K562 (cell line): ENCODE data around the gene ELSPBP1. TPM values are rescaled to one million over a fixed set of nuclear protein-coding genes. Genes with fewer than 3 reads are reported as not detected.
A peak's percentile ranks its signal among the peaks of the same experiment; 100 is the strongest.
"Not testable (repeated sequence)": the region's sequence is repeated elsewhere in the genome, so short reads cannot be mapped to it uniquely, and the experiment has no call there.

ENCODE experiments used
- ATAC-seq: fragments of 200-7000 bp; cut with Tn5 transposase; 3 replicates; pipeline ENCODE4 v1.9.1; 2020; ENCODE audit warnings: moderate library complexity
- BruUV-seq: library from RNA; stranded (reverse); fragments of 400-500 nt; replicated peaks from 2 replicates; lab custom pipeline; 2021; lab: Mats Ljungman, UMichigan
- CTCF ChIA-PET: fragments of 300-600 bp; formaldehyde crosslinking; extraction: SDS; loops from one replicate; lab custom pipeline; 2021; ENCODE audit warnings: low intra/inter-chr PET ratio; lab: Yijun Ruan, JAX
- POLR2A ChIA-PET: fragments of 300-600, 350-650 bp; sonication (Branson Sonifier 250); formaldehyde crosslinking; extraction: SDS; loops from one replicate; lab custom pipeline; 2021; ENCODE audit warnings: antibody characterized with exemption, inconsistent platforms; lab: Yijun Ruan, JAX
- DNase-seq, 4 experiments: peaks; one replicate each; pipeline versions ENCODE4 v3.0.0 to v3.0.0-alpha.2; 2011 to 2018; ENCODE audit warnings: low spot score in 3 of 4, mixed read lengths in 3 of 4; ENCODE audit errors: extremely low read depth in 1 of 4
- FAIRE-seq: peaks from 2 replicates; lab custom pipeline; 2011; peaks lifted over from hg19 to GRCh38; lab: Jason Lieb, UNC
- H2AFZ ChIP-seq: 2 replicates; pipeline ENCODE4 v1.6.0; 2011; ENCODE audit warnings: low read depth, low read length, control low read depth, inconsistent platforms
- H3K27ac ChIP-seq: fragments of 200-600 bp; 3 replicates; pipeline ENCODE4 v1.8.0; 2011; ENCODE audit warnings: low read depth, mild to moderate bottlenecking, control low read depth, inconsistent platforms, low read length, moderate library complexity, mixed read lengths; ENCODE audit errors: extremely low read depth
- H3K27me3 ChIP-seq, 2 experiments: fragments of 300-600 bp in 1 of 2; 2 replicates in 1 of 2; 3 replicates in 1 of 2; pipeline versions ENCODE4 v1.6.0 to v1.8.0; 2011; ENCODE audit warnings: inconsistent platforms in 2 of 2, low read length in 2 of 2, mild to moderate bottlenecking in 1 of 2, mixed read lengths in 1 of 2, moderate library complexity in 1 of 2; ENCODE audit not compliant: control insufficient read depth in 2 of 2, insufficient read depth in 2 of 2
- H3K36me3 ChIP-seq: fragments of 300-600 bp; 3 replicates; pipeline ENCODE4 v1.8.0; 2011; ENCODE audit warnings: mild to moderate bottlenecking, low read length, inconsistent platforms; ENCODE audit not compliant: control insufficient read depth, insufficient read depth
- H3K4me1 ChIP-seq, 2 experiments: fragments of 200-600 bp in 1 of 2; replicated peaks in 1 of 2; 2 replicates in 1 of 2; 3 replicates in 1 of 2; pipeline versions ENCODE4 v1.5.1 to v1.8.0; 2011; ENCODE audit warnings: inconsistent platforms in 2 of 2, low read length in 2 of 2, mild to moderate bottlenecking in 1 of 2, mixed read lengths in 1 of 2, moderate library complexity in 1 of 2; ENCODE audit not compliant: control insufficient read depth in 2 of 2, insufficient read depth in 2 of 2
- H3K4me2 ChIP-seq: 2 replicates; pipeline ENCODE4 v1.6.1; 2011; ENCODE audit warnings: low read length, control low read depth, inconsistent platforms, mixed read lengths; ENCODE audit not compliant: insufficient read depth
- H3K4me3 ChIP-seq: fragments of 200-600 bp; sonication (generic), shearing (Covaris generic); 2 replicates; pipeline ENCODE4 v1.5.1; 2016; ENCODE audit warnings: control low read depth, inconsistent platforms
- H3K79me2 ChIP-seq: fragments of 200-600 bp; 3 replicates; pipeline ENCODE4 v1.8.0; 2011; ENCODE audit warnings: low read length, inconsistent platforms; ENCODE audit not compliant: control insufficient read depth, insufficient read depth
- H3K9ac ChIP-seq, 2 experiments: 2 replicates each; pipeline versions ENCODE4 v1.6.0 to v1.6.1; 2011; ENCODE audit warnings: low read depth in 2 of 2, low read length in 2 of 2, control low read depth in 1 of 2, inconsistent platforms in 1 of 2, mild to moderate bottlenecking in 1 of 2, mixed read lengths in 1 of 2; ENCODE audit not compliant: insufficient read depth in 1 of 2
- H3K9me1 ChIP-seq: one replicate; pipeline ENCODE4 v1.6.0; 2011; ENCODE audit warnings: inconsistent platforms, mild to moderate bottlenecking, low read length, moderate library complexity; ENCODE audit not compliant: control insufficient read depth, insufficient read depth
- H3K9me3 ChIP-seq: replicated peaks from 2 replicates; pipeline ENCODE4 v1.5.1; 2011; ENCODE audit warnings: low read depth, low read length, inconsistent platforms; ENCODE audit not compliant: control insufficient read depth, insufficient read depth
- H4K20me1 ChIP-seq: replicated peaks from 2 replicates; pipeline ENCODE4 v1.6.1; 2011; ENCODE audit warnings: low read length, inconsistent platforms, mixed read lengths; ENCODE audit not compliant: control insufficient read depth, insufficient read depth
- HCFC1 ChIP-seq: IDR thresholded peaks from 2 replicates; pipeline ENCODE4 v1.6.1; 2012; ENCODE audit warnings: low read depth, low read length, improper control_type of control experiment
- MAFF ChIP-seq: IDR thresholded peaks from 2 replicates; pipeline ENCODE4 v1.6.1; 2012; ENCODE audit warnings: low read length, improper control_type of control experiment
- RFX7 ChIP-seq: fragments of 250-450 bp; sonication (Bioruptor Pico); IDR thresholded peaks from 2 replicates; pipeline ENCODE4 v1.5.1; 2021; ENCODE audit warnings: mild to moderate bottlenecking
- ZNF134 ChIP-seq: fragments of 250-450 bp; sonication (Bioruptor Pico); conservative IDR thresholded peaks from 2 replicates; pipeline ENCODE4 v1.4.0; 2020
- ZNF146 ChIP-seq: IDR thresholded peaks from one replicate; pipeline ENCODE4 v1.6.1; 2018; ENCODE audit warnings: missing compliant biosample characterization; ENCODE audit not compliant: unreplicated experiment
- WGBS: fragments of 100-300 bp; shearing (Covaris generic); methylation state at CpG from one replicate; pipeline ENCODE4 v1.1.6; 2016; ENCODE audit warnings: low coverage, mixed read lengths; ENCODE audit not compliant: insufficient coverage; ENCODE audit errors: missing lambda C conversion rate; 5-methylcytosine and 5-hydroxymethylcytosine counted together
- in situ Hi-C: fragments of 300-500 bp; cut with MboI; formaldehyde crosslinking; loops from 4 replicates; pipeline ENCODE4 v1.15.0; 2018; ENCODE audit warnings: inconsistent platforms, mixed read lengths
- intact Hi-C: fragments of 100-400 bp; cut with micrococcal nuclease; formaldehyde crosslinking; loops from 2 replicates; pipeline ENCODE4 v1.14.2; 2022
- polyA plus RNA-seq, 8 experiments: library from polyadenylated mRNA; depleted of rRNA in 4 of 8; stranded (reverse) in 5 of 8; unstranded in 3 of 8; fragments of >200 nt; fragmentation: Nextera tagmentation in 2 of 8; fragmentation: Illumina TruSeq in 1 of 8; extraction: Ambion mirVana in 2 of 8; extraction: Trizol in 1 of 8; gene quantifications; 2 replicates each; pipeline versions ENCODE4 v1.2.1 to v1.2.3, GENCODE V29; 2011 to 2014; ENCODE audit warnings: inconsistent platforms in 1 of 8, missing spikeins in 1 of 8
- total RNA-seq, 7 experiments: library from RNA; depleted of rRNA in 6 of 7; stranded (reverse); fragments of >200 nt in 6 of 7; fragmentation: Illumina TruSeq in 2 of 7; extraction: Trizol in 2 of 7; gene quantifications; 2 replicates each; pipeline versions ENCODE4 v1.2.1 to v1.2.3, GENCODE V29; 2011 to 2021; ENCODE audit warnings: low replicate concordance in 1 of 7
- TF ChIP-seq, protein P1 (sequence below): sonication (generic); formaldehyde crosslinking; IDR thresholded peaks from 2 replicates; pipeline ENCODE4 v1.5.0; 2020; ENCODE audit warnings: missing genetic modification reagents

ELSPBP1 gene
- total and polyA plus RNA-seq, 9 of the 15 experiments (the other 6 are each of a cell fraction or from before 2014, with no cell fraction given) = not detected

DNA sequence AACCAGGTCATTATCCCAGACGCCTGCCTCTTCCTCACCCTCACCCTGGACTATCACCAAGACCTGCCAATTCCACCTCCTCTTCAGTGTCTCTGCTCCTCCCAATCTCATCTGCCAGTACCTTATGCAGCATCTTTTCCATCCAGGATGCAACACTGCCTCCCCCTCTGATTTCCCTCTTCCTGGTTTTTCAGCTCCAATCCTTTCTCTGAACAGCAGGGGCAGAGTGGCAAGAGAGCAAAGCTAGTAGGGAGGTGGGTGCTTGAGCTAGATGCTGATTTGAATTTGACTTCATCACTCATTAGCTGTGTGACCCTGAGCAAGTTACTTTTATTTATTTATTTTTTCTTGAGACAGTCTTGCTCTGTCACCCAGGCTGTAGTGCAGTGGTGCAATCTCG, 75.0 kb downstream of the ELSPBP1 start:
- peaks cover 4 to 36% of the 10 kb centered on the region in 2 experiments; a peak in 3 of 5 replicates for H3K27me3 ChIP-seq
- intact Hi-C loops (no loop called here), in situ Hi-C loops (no loop called here)
- H3K4me3 ChIP-seq = no peak overlapping the region
- TF ChIP-seq HCFC1 = no peak
- TF ChIP-seq, protein P1, sequence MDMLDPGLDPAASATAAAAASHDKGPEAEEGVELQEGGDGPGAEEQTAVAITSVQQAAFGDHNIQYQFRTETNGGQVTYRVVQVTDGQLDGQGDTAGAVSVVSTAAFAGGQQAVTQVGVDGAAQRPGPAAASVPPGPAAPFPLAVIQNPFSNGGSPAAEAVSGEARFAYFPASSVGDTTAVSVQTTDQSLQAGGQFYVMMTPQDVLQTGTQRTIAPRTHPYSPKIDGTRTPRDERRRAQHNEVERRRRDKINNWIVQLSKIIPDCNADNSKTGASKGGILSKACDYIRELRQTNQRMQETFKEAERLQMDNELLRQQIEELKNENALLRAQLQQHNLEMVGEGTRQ = no peak
- TF ChIP-seq RFX7 (CRISPR knock-in tag) = no peak
- TF ChIP-seq MAFF = no peak
- FAIRE-seq = no peak
- no peaks in the 10 kb centered on the region for H3K4me1 ChIP-seq
- H4K20me1 ChIP-seq = no peaks in the 10 kb centered on the region; the same call in 1 of the 2 replicates
- H3K79me2 ChIP-seq = no peaks in the 10 kb centered on the region
- DNase-seq = no peak
- ATAC-seq = no peak
- POLR2A ChIA-PET = no interaction called here
- H3K9me1 ChIP-seq = no peaks in the 10 kb centered on the region
- H3K36me3 ChIP-seq = no peaks in the 10 kb centered on the region
- H3K9ac ChIP-seq = no peak overlapping the region
- no TSS peak for BruUV-seq
- no peak overlapping the region for H2AFZ ChIP-seq
- CTCF ChIA-PET = no interaction called here
- 10% methylated on average over 2 of the region's 2 CpGs for WGBS
- no peak overlapping the region for H3K27ac ChIP-seq
- no peak overlapping the region for H3K4me2 ChIP-seq
- no peaks in the 10 kb centered on the region for H3K9me3 ChIP-seq

DNA sequence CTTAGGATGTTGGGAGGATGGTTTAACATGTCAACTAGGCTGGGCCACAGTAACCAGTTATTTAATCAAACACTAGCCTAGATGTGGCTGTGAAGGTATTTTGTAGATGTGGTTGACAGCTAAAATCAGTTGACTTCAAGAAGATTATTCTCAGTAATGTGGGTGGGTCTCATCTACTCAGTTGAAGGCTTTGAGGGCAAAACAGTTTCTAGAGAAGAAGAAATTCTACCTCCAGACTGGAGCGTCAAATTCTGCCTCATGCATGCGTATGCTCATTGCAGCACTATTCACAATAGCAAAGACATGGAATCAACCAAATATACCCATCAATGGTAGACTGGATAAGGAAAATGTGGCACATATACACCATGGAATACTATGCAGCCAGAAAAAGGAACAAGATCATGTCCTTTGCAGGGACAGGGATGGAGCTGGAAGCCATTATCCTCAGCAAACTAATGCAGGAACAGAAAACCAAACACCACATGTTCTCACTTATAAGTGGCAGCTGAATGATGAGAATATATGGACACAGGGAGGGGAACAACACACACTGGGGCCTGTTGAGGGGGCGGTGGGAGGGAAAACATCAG, 75.8 kb downstream of the ELSPBP1 start:
- TF ChIP-seq ZNF146 (CRISPR knock-in tag) = peak; percentile 43
- TF ChIP-seq ZNF134 (CRISPR knock-in tag) = peak; percentile 61; the same call in 1 of the 2 replicates
- TF ChIP-seq, all 486 proteins: peak for 2; not testable (repeated sequence) for 484
- H3K79me2 ChIP-seq, H3K4me2 ChIP-seq, CTCF ChIA-PET, H3K4me3 ChIP-seq, H3K9me1 ChIP-seq, intact Hi-C loops, in situ Hi-C loops, ATAC-seq, H3K4me1 ChIP-seq, H2AFZ ChIP-seq, BruUV-seq, H3K9ac ChIP-seq, H3K36me3 ChIP-seq, DNase-seq, H4K20me1 ChIP-seq, POLR2A ChIA-PET, FAIRE-seq, H3K27ac ChIP-seq, H3K9me3 ChIP-seq: not testable (repeated sequence)
- WGBS = 0% methylated on average over 3 of the region's 3 CpGs
- H3K27me3 ChIP-seq = peaks cover 4 to 40% of the 10 kb centered on the region in 2 experiments; a peak in 4 of 5 replicates

Other genes with a start within 250 kb of the ELSPBP1 start
Only the 7 nearest of the 11 such genes appear.
- not detected in 2 replicates for gene CRX, start 172.7 kb upstream of the ELSPBP1 start, total RNA-seq (2014; rRNA removed)
- gene CRX, start 172.7 kb upstream of the ELSPBP1 start, total RNA-seq (2014; rRNA removed; fragmentation: Illumina TruSeq; extraction: Trizol) = not detected in 2 replicates
- gene CRX, start 172.7 kb upstream of the ELSPBP1 start, total RNA-seq (2015; rRNA removed; fragmentation: Illumina TruSeq; extraction: Trizol) = not detected in 2 replicates
- not detected in 2 replicates for gene CRX, start 172.7 kb upstream of the ELSPBP1 start, total RNA-seq (2021)
- not detected in 2 replicates for gene CRX, start 172.7 kb upstream of the ELSPBP1 start, polyA plus RNA-seq (2011; rRNA removed)
- not detected in 2 replicates for gene CRX, start 172.7 kb upstream of the ELSPBP1 start, polyA plus RNA-seq (2014; fragmentation: Illumina TruSeq; extraction: Trizol)
- under 1 TPM in 1 of 2 experiments, not detected in 1; 0.01 TPM for gene CRX, start 172.7 kb upstream of the ELSPBP1 start, polyA plus RNA-seq (2014; fragmentation: Nextera tagmentation; extraction: Ambion mirVana)
- gene CRX, start 172.7 kb upstream of the ELSPBP1 start, polyA plus RNA-seq (2014; rRNA removed) = not detected in 2 replicates
- gene TPRX2, start 135.4 kb upstream of the ELSPBP1 start, total RNA-seq (2014; rRNA removed) = not detected in 2 replicates
- gene TPRX2, start 135.4 kb upstream of the ELSPBP1 start, total RNA-seq (2014; rRNA removed; fragmentation: Illumina TruSeq; extraction: Trizol) = not detected in 2 replicates
- not detected in 2 replicates for gene TPRX2, start 135.4 kb upstream of the ELSPBP1 start, total RNA-seq (2015; rRNA removed; fragmentation: Illumina TruSeq; extraction: Trizol)
- gene TPRX2, start 135.4 kb upstream of the ELSPBP1 start, total RNA-seq (2021) = not detected in 2 replicates
- not detected in 2 replicates for gene TPRX2, start 135.4 kb upstream of the ELSPBP1 start, polyA plus RNA-seq (2011; rRNA removed)
- not detected in 2 replicates for gene TPRX2, start 135.4 kb upstream of the ELSPBP1 start, polyA plus RNA-seq (2014; fragmentation: Illumina TruSeq; extraction: Trizol)
- not detected for gene TPRX2, start 135.4 kb upstream of the ELSPBP1 start, polyA plus RNA-seq (2014; fragmentation: Nextera tagmentation; extraction: Ambion mirVana)
- not detected in 2 replicates for gene TPRX2, start 135.4 kb upstream of the ELSPBP1 start, polyA plus RNA-seq (2014; rRNA removed)
- gene SULT2A1, start 108.3 kb upstream of the ELSPBP1 start, total RNA-seq (2014; rRNA removed) = not detected in 2 replicates
- gene SULT2A1, start 108.3 kb upstream of the ELSPBP1 start, total RNA-seq (2014; rRNA removed; fragmentation: Illumina TruSeq; extraction: Trizol) = not detected in 2 replicates
- gene SULT2A1, start 108.3 kb upstream of the ELSPBP1 start, total RNA-seq (2015; rRNA removed; fragmentation: Illumina TruSeq; extraction: Trizol) = 0.11 and 0.25 TPM in 2 replicates
- gene SULT2A1, start 108.3 kb upstream of the ELSPBP1 start, total RNA-seq (2021) = 0.16 and 0.18 TPM in 2 replicates
- 0.03 and 0.04 TPM in 2 replicates for gene SULT2A1, start 108.3 kb upstream of the ELSPBP1 start, polyA plus RNA-seq (2011; rRNA removed)
- gene SULT2A1, start 108.3 kb upstream of the ELSPBP1 start, polyA plus RNA-seq (2014; fragmentation: Illumina TruSeq; extraction: Trizol) = 0.07 TPM in 1 of 2 replicates, not detected in the other
- gene SULT2A1, start 108.3 kb upstream of the ELSPBP1 start, polyA plus RNA-seq (2014; fragmentation: Nextera tagmentation; extraction: Ambion mirVana) = under 1 TPM in 1 of 2 experiments, not detected in 1; 0.07 TPM
- not detected in 2 replicates for gene SULT2A1, start 108.3 kb upstream of the ELSPBP1 start, polyA plus RNA-seq (2014; rRNA removed)
- gene BSPH1, start 2.5 kb upstream of the ELSPBP1 start, total RNA-seq (2014; rRNA removed) = not detected in 2 replicates
- gene BSPH1, start 2.5 kb upstream of the ELSPBP1 start, total RNA-seq (2014; rRNA removed; fragmentation: Illumina TruSeq; extraction: Trizol) = not detected in 2 replicates
- gene BSPH1, start 2.5 kb upstream of the ELSPBP1 start, total RNA-seq (2015; rRNA removed; fragmentation: Illumina TruSeq; extraction: Trizol) = not detected in 2 replicates
- not detected in 2 replicates for gene BSPH1, start 2.5 kb upstream of the ELSPBP1 start, total RNA-seq (2021)
- not detected in 2 replicates for gene BSPH1, start 2.5 kb upstream of the ELSPBP1 start, polyA plus RNA-seq (2011; rRNA removed)
- gene BSPH1, start 2.5 kb upstream of the ELSPBP1 start, polyA plus RNA-seq (2014; fragmentation: Illumina TruSeq; extraction: Trizol) = not detected in 2 replicates
- gene BSPH1, start 2.5 kb upstream of the ELSPBP1 start, polyA plus RNA-seq (2014; fragmentation: Nextera tagmentation; extraction: Ambion mirVana) = not detected
- gene BSPH1, start 2.5 kb upstream of the ELSPBP1 start, polyA plus RNA-seq (2014; rRNA removed) = not detected in 2 replicates
- not detected in 2 replicates for gene CABP5, start 49.4 kb downstream of the ELSPBP1 start, total RNA-seq (2014; rRNA removed)
- not detected in 2 replicates for gene CABP5, start 49.4 kb downstream of the ELSPBP1 start, total RNA-seq (2014; rRNA removed; fragmentation: Illumina TruSeq; extraction: Trizol)
- not detected in 2 replicates for gene CABP5, start 49.4 kb downstream of the ELSPBP1 start, total RNA-seq (2015; rRNA removed; fragmentation: Illumina TruSeq; extraction: Trizol)
- not detected in 2 replicates for gene CABP5, start 49.4 kb downstream of the ELSPBP1 start, total RNA-seq (2021)
- gene CABP5, start 49.4 kb downstream of the ELSPBP1 start, polyA plus RNA-seq (2011; rRNA removed) = not detected in 2 replicates
- not detected in 2 replicates for gene CABP5, start 49.4 kb downstream of the ELSPBP1 start, polyA plus RNA-seq (2014; fragmentation: Illumina TruSeq; extraction: Trizol)
- not detected for gene CABP5, start 49.4 kb downstream of the ELSPBP1 start, polyA plus RNA-seq (2014; fragmentation: Nextera tagmentation; extraction: Ambion mirVana)
- gene CABP5, start 49.4 kb downstream of the ELSPBP1 start, polyA plus RNA-seq (2014; rRNA removed) = not detected in 2 replicates
- gene PLA2G4C, start 116.2 kb downstream of the ELSPBP1 start, total RNA-seq (2014; rRNA removed) = not detected in 2 replicates
- gene PLA2G4C, start 116.2 kb downstream of the ELSPBP1 start, total RNA-seq (2014; rRNA removed; fragmentation: Illumina TruSeq; extraction: Trizol) = not detected in 2 replicates
- gene PLA2G4C, start 116.2 kb downstream of the ELSPBP1 start, total RNA-seq (2015; rRNA removed; fragmentation: Illumina TruSeq; extraction: Trizol) = not detected in 2 replicates
- 0.35 and 0.38 TPM in 2 replicates for gene PLA2G4C, start 116.2 kb downstream of the ELSPBP1 start, total RNA-seq (2021)
- gene PLA2G4C, start 116.2 kb downstream of the ELSPBP1 start, polyA plus RNA-seq (2011; rRNA removed) = 0.07 and 0.35 TPM in 2 replicates
- 1.9 TPM in 1 of 2 replicates, not detected in the other for gene PLA2G4C, start 116.2 kb downstream of the ELSPBP1 start, polyA plus RNA-seq (2014; fragmentation: Illumina TruSeq; extraction: Trizol)
- gene PLA2G4C, start 116.2 kb downstream of the ELSPBP1 start, polyA plus RNA-seq (2014; fragmentation: Nextera tagmentation; extraction: Ambion mirVana) = not detected
- 0.27 TPM in 1 of 2 replicates, not detected in the other for gene PLA2G4C, start 116.2 kb downstream of the ELSPBP1 start, polyA plus RNA-seq (2014; rRNA removed)
- gene LIG1, start 175.7 kb downstream of the ELSPBP1 start, total RNA-seq (2014; rRNA removed) = 111 and 114 TPM in 2 replicates
- gene LIG1, start 175.7 kb downstream of the ELSPBP1 start, total RNA-seq (2014; rRNA removed; fragmentation: Illumina TruSeq; extraction: Trizol) = 50.7 and 65.3 TPM in 2 replicates
- gene LIG1, start 175.7 kb downstream of the ELSPBP1 start, total RNA-seq (2015; rRNA removed; fragmentation: Illumina TruSeq; extraction: Trizol) = 70.4 and 75.5 TPM in 2 replicates
- gene LIG1, start 175.7 kb downstream of the ELSPBP1 start, total RNA-seq (2021) = 83.0 and 87.6 TPM in 2 replicates
- gene LIG1, start 175.7 kb downstream of the ELSPBP1 start, polyA plus RNA-seq (2011; rRNA removed) = 49.9 and 74.6 TPM in 2 replicates
- gene LIG1, start 175.7 kb downstream of the ELSPBP1 start, polyA plus RNA-seq (2014; fragmentation: Illumina TruSeq; extraction: Trizol) = 71.1 and 75.8 TPM in 2 replicates
- gene LIG1, start 175.7 kb downstream of the ELSPBP1 start, polyA plus RNA-seq (2014; fragmentation: Nextera tagmentation; extraction: Ambion mirVana) = 10 to 100 TPM in 1 of 2 experiments, 1 to 10 TPM in 1; 9.6 to 11.0 TPM
- gene LIG1, start 175.7 kb downstream of the ELSPBP1 start, polyA plus RNA-seq (2014; rRNA removed) = 82.1 and 101 TPM in 2 replicates